ENCODE data around the gene MIB1. TPM values are rescaled to one million over a fixed set of nuclear protein-coding genes. Genes with fewer than 3 reads are reported as not detected.

Gene MIB1
- total and polyA plus RNA-seq, 2 donors (not counting 1 experiment from before 2014, with no cell fraction given): 1.8 to 25.5 TPM

DNA sequence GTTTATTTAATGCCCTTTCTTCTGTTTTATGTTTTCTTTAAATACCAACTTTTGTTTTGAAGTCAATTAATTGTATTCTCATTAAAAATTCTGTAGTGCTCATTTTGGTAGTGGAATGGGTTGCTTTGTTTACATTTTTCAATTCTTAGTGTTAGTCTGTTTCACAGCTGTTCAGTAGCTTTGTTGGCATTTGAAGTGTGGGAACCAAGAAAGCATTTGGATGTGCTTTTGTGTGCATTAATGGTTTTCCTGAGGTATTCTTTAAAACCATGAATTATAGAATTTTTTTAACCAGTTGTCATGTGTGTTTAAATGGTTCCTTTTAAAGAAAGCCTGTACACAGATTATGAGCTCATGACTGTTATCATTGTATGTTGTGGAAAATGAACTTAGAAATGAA, 19.7 kb downstream of the MIB1 start:
- no peak overlapping the region for H3K4me3 Mint-ChIP-seq
- no peak overlapping the region for H3K4me2 ChIP-seq (replicated peaks; ENCODE audit: low read depth, low read length, poor library complexity, severe bottlenecking)

DNA sequence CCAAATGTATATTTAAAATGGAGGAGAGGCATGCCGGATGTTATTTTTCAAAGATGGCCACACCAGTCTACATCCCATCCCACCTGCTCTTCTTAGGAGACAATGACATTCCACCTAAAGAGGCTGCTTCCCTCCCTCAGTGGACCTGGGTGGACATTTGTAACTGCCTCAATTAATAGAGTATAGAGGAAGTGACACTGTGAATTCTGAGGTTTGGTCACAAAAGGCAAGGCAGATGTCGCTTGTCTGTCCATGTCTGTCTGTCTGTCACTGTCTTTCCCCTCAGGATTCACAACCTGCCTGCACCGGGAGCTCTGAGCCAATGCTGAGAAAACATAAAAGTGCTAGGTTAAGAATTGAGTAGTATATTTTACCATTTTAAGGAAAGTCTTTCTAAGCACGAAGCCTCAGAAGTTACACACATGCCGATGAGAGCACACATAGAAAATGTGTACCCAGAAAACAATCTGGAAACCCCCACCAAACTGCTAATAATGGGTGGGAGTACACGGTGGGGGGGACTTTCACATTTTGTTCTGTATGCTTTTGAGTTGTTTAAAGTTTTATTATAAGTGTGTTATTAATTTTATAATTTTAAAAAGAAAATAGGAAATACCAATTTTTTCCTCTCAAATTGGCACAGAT, 21.0 kb downstream of the MIB1 start:
- TF ChIP-seq, protein P1, sequence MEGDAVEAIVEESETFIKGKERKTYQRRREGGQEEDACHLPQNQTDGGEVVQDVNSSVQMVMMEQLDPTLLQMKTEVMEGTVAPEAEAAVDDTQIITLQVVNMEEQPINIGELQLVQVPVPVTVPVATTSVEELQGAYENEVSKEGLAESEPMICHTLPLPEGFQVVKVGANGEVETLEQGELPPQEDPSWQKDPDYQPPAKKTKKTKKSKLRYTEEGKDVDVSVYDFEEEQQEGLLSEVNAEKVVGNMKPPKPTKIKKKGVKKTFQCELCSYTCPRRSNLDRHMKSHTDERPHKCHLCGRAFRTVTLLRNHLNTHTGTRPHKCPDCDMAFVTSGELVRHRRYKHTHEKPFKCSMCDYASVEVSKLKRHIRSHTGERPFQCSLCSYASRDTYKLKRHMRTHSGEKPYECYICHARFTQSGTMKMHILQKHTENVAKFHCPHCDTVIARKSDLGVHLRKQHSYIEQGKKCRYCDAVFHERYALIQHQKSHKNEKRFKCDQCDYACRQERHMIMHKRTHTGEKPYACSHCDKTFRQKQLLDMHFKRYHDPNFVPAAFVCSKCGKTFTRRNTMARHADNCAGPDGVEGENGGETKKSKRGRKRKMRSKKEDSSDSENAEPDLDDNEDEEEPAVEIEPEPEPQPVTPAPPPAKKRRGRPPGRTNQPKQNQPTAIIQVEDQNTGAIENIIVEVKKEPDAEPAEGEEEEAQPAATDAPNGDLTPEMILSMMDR (IDR thresholded peaks at IDR 0.05): no peak
- TF ChIP-seq EZH2 (IDR thresholded peaks at IDR 0.05; ENCODE audit: borderline replicate concordance, insufficient read depth, low read depth, low read length, poor library complexity, severe bottlenecking): no peak
- POLR2A ChIA-PET: no interaction called here
- H3K27me3 Mint-ChIP-seq: no peaks in the 10 kb centered on the region

More for the DNA sequence above, 19.7 kb downstream of the MIB1 start:
- DNase-seq: no peak
- peaks cover 0 to 3% of the 10 kb centered on the region in 2 donors for H3K4me1 ChIP-seq (ENCODE audit: control insufficient read depth in 2 of 2, insufficient read depth in 2 of 2, low read length in 2 of 2)
- CTCF ChIA-PET: no interaction called here
- TF ChIP-seq, protein P1 (IDR thresholded peaks at IDR 0.05): no peak
- no peak for TF ChIP-seq EZH2 (IDR thresholded peaks at IDR 0.05; ENCODE audit: borderline replicate concordance, insufficient read depth, low read depth, low read length, poor library complexity, severe bottlenecking)
- POLR2A ChIA-PET: no interaction called here
- H3K27me3 ChIP-seq (replicated peaks in 1 of 4; ENCODE audit: control extremely low read depth in 1 of 4, control insufficient read depth in 3 of 4, insufficient read depth in 4 of 4, low read length in 3 of 4): no peaks in the 10 kb centered on the region
- no peaks in the 10 kb centered on the region for H3K9me3 Mint-ChIP-seq (ENCODE audit: insufficient read depth)
- H2AFZ ChIP-seq (ENCODE audit: insufficient read depth, low read depth, low read length, poor library complexity, severe bottlenecking): no peak overlapping the region
- no peaks in the 10 kb centered on the region for H3K9me3 ChIP-seq (ENCODE audit: control extremely low read depth in 1 of 3, control insufficient read depth in 2 of 3, insufficient read depth in 1 of 3, low read length in 2 of 3)
- no peak for ATAC-seq (ENCODE audit: low read depth)
- no peaks in the 10 kb centered on the region for H3K27me3 Mint-ChIP-seq
- peaks cover 10% of the 10 kb centered on the region for H3K4me1 Mint-ChIP-seq
- no peak overlapping the region for H3K27ac Mint-ChIP-seq
- no peak overlapping the region for H3K27ac ChIP-seq (ENCODE audit: low read length in 2 of 2)
- intact Hi-C loops (cut with micrococcal nuclease): no loop called here
- no peaks in the 10 kb centered on the region for H3K36me3 ChIP-seq (replicated peaks in 1 of 2; ENCODE audit: control extremely low read depth in 1 of 2, control insufficient read depth in 1 of 2, extremely low read depth in 1 of 2, insufficient read depth in 2 of 2, low read length in 1 of 2)
- peaks cover 42% of the 10 kb centered on the region for H3K79me2 ChIP-seq (ENCODE audit: control insufficient read depth, insufficient read depth, low read length)
- H3K9ac ChIP-seq (ENCODE audit: low read length): no peak overlapping the region
- H3K4me3 ChIP-seq (ENCODE audit: control extremely low read depth in 1 of 5, extremely low read depth in 1 of 5, insufficient read depth in 1 of 5, low read depth in 2 of 5, low read length in 4 of 5): no peak overlapping the region
- H4K20me1 ChIP-seq (ENCODE audit: control insufficient read depth, insufficient read depth, low read length, poor library complexity, severe bottlenecking): no peaks in the 10 kb centered on the region

More for the DNA sequence above, 21.0 kb downstream of the MIB1 start:
- H3K9ac ChIP-seq (ENCODE audit: low read length): no peak overlapping the region
- ATAC-seq (ENCODE audit: low read depth) (no peak), DNase-seq (no peak)
- H3K27me3 ChIP-seq (replicated peaks in 1 of 4; ENCODE audit: control extremely low read depth in 1 of 4, control insufficient read depth in 3 of 4, insufficient read depth in 4 of 4, low read length in 3 of 4): no peaks in the 10 kb centered on the region
- 95% methylated on average over 3 of the region's 6 CpGs for WGBS (ENCODE audit: insufficient coverage)
- H3K36me3 ChIP-seq (replicated peaks in 1 of 2; ENCODE audit: control extremely low read depth in 1 of 2, control insufficient read depth in 1 of 2, extremely low read depth in 1 of 2, insufficient read depth in 2 of 2, low read length in 1 of 2): peaks cover 7 to 10% of the 10 kb centered on the region in 2 experiments
- CTCF ChIA-PET: no interaction called here
- peaks cover 0 to 3% of the 10 kb centered on the region in 2 donors for H3K4me1 ChIP-seq (ENCODE audit: control insufficient read depth in 2 of 2, insufficient read depth in 2 of 2, low read length in 2 of 2)
- no peak overlapping the region for H3K27ac ChIP-seq (ENCODE audit: low read length in 2 of 2)
- intact Hi-C loops (cut with micrococcal nuclease): no loop called here
- peaks cover 31% of the 10 kb centered on the region for H3K79me2 ChIP-seq (ENCODE audit: control insufficient read depth, insufficient read depth, low read length)
- no peak overlapping the region for H2AFZ ChIP-seq (ENCODE audit: insufficient read depth, low read depth, low read length, poor library complexity, severe bottlenecking)
- Mint-ChIP-seq H3K4me3 (no peak overlapping the region), H3K27ac (no peak overlapping the region), H3K4me1 (peaks cover 10% of the 10 kb centered on the region), H3K9me3 (ENCODE audit: insufficient read depth) (no peaks in the 10 kb centered on the region)
- H3K9me3 ChIP-seq (ENCODE audit: control extremely low read depth in 1 of 3, control insufficient read depth in 2 of 3, insufficient read depth in 1 of 3, low read length in 2 of 3): no peaks in the 10 kb centered on the region
- no peak overlapping the region for H3K4me2 ChIP-seq (replicated peaks; ENCODE audit: low read depth, low read length, poor library complexity, severe bottlenecking)
- H3K4me3 ChIP-seq (ENCODE audit: control extremely low read depth in 1 of 5, extremely low read depth in 1 of 5, insufficient read depth in 1 of 5, low read depth in 2 of 5, low read length in 4 of 5): no peak overlapping the region
- no peaks in the 10 kb centered on the region for H4K20me1 ChIP-seq (ENCODE audit: control insufficient read depth, insufficient read depth, low read length, poor library complexity, severe bottlenecking)
